Erythroblast (primary cell): ENCODE measurements around the gene KISS1R.

Experiments used
- GATA1 ChIP-seq: IDR thresholded peaks from 2 replicates; pipeline ENCODE4 v1.6.1; 2011; ENCODE audit warnings: low read depth, mild to moderate bottlenecking, control low read depth, low read length, moderate library complexity
- POLR2A ChIP-seq: IDR thresholded peaks from 2 replicates; pipeline ENCODE4 v1.6.1; 2011; ENCODE audit warnings: mild to moderate bottlenecking, low read length

GRCh38 chr19:954672-955494 is 37.8 kb downstream of the KISS1R start:
- no peak for TF ChIP-seq POLR2A
- no peak for TF ChIP-seq GATA1
